GM21619 (cell line): ENCODE measurements around the gene TFB1M.

ENCODE experiments used
- ATAC-seq: cut with Tn5 transposase; IDR thresholded peaks from one replicate; pipeline ENCODE4 v1.9.1; 2021; ENCODE audit not compliant: unreplicated experiment

The TFB1M gene

GRCh38 chr6:155265843-155266535, 48.3 kb downstream of the TFB1M start:
- ATAC-seq, result no peak

- no peak for ATAC-seq
Observed at GRCh38 chr6:155264693-155265320, 49.5 kb downstream of the TFB1M start.

GRCh38 chr6:155263373-155264063, 50.8 kb downstream of the TFB1M start, which contains the start of gene CLDN20:
TSS of gene CLDN20 (plus strand) at chr6:155264013. CDS start at chr6:155275720, 11,707 bp downstream.
- ATAC-seq, result no peak

- no peak for ATAC-seq
Observed at GRCh38 chr6:155262655-155263054, 51.6 kb downstream of the TFB1M start.

GRCh38 chr6:155261111-155261900, 53.0 kb downstream of the TFB1M start:
- no peak for ATAC-seq

GRCh38 chr6:155260686-155261085, 53.6 kb downstream of the TFB1M start:
- peak; percentile 75 for ATAC-seq

GRCh38 chr6:155259897-155260296, 54.4 kb downstream of the TFB1M start:
- no peak for ATAC-seq

GRCh38 chr6:155259204-155259603, 55.1 kb downstream of the TFB1M start:
- ATAC-seq, result no peak

GRCh38 chr6:155257796-155258195, 56.5 kb downstream of the TFB1M start:
- no peak for ATAC-seq

- ATAC-seq, result no peak
Observed at GRCh38 chr6:155256122-155256795, 58.0 kb downstream of the TFB1M start.

- no peak for ATAC-seq
Observed at GRCh38 chr6:155254139-155254538, 60.1 kb downstream of the TFB1M start.

GRCh38 chr6:155253337-155253736, 60.9 kb downstream of the TFB1M start:
- no peak for ATAC-seq

GRCh38 chr6:155252581-155252980, 61.7 kb downstream of the TFB1M start:
- ATAC-seq, result no peak

GRCh38 chr6:155250701-155251381, 63.4 kb downstream of the TFB1M start:
- ATAC-seq, result no peak

GRCh38 chr6:155248008-155249001, 66.0 kb downstream of the TFB1M start:
- ATAC-seq, result peak; percentile 65

GRCh38 chr6:155247618-155248007, 66.7 kb downstream of the TFB1M start:
- no peak for ATAC-seq

GRCh38 chr6:155246825-155247224, 67.5 kb downstream of the TFB1M start:
- ATAC-seq, result no peak

- no peak for ATAC-seq
Observed at GRCh38 chr6:155245831-155246230, 68.5 kb downstream of the TFB1M start.

- ATAC-seq, result no peak
Observed at GRCh38 chr6:155245193-155245592, 69.1 kb downstream of the TFB1M start.
